Adipose tissue (tissue), 3 donors: ENCODE results near the gene KCNK15. TPM values are rescaled to one million over a fixed set of nuclear protein-coding genes. Genes with fewer than 3 reads are reported as not detected.

ENCODE experiments used
- H3K27ac ChIP-seq: one replicate; pipeline ENCODE4 v1.5.1; 2013; ENCODE audit warnings: low read depth, low read length
- whole genome bisulfite sequencing, 3 donors: extraction: QIAGEN DNeasy Blood & Tissue Kit; methylation state at CpG; one replicate each; pipeline ENCODE4 v1.1.7; 2013; 5-methylcytosine and 5-hydroxymethylcytosine counted together
- polyA plus RNA-seq, 3 donors: library from polyadenylated mRNA; stranded (reverse); fragments of 200-250 nt; gene quantifications; one replicate each; pipeline ENCODE4 v1.2.3, GENCODE V29; 2013
- donor health status: healthy with polysubstance abuse.
- donor health status: Bipolar disorder and iron deficiency.
- donor health status: healthy.

The KCNK15 gene
- polyA plus RNA-seq, 3 donors, result 0.85 to 5.3 (median 2.4) TPM

DNA sequence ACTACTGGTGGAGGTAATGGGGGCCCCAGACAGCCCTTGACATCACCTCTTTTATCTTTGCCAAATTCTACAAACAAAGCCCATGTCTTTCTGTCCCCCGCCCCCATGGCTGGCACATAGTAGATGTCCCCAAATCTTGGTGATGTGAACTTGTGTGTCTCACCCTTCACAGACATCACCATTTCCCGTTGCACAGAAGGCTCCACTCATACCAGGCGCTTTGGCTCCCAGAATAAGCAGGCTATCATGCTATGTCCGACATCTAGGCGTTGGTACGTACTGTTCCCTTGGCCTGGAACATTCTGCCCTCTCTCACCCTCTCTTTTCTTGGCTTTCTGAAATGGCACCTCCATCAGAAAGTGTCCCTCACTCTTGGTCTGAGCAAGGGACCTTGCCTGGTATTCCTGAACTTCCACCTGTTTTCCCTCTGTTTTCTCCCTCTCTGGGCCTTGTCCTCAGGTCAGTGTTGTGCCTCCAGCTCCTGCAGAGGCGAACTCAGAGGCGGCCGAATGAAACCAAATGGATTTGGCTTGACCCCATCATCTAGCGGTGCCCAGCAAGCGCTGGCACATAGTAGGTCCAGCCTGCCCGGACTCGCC, 31.5 kb upstream of the KCNK15 start:
- 48 to 57% (median 56%) methylated on average over 13 of the region's 13 CpGs for WGBS, 3 donors
- H3K27ac ChIP-seq, result no peak overlapping the region

GRCh38 chr20:44714701-44715498, 30.8 kb upstream of the KCNK15 start, which contains the start of gene CCN5:
Gene CCN5, plus strand, starts transcription at chr20:44715369. Its CDS starts 22 bp downstream, at chr20:44715391.
- 22 to 45% (median 38%) methylated on average over 17 to 28 of the region's 28 CpGs for WGBS, 3 donors
- no peak within 1 kb of the TSS for H3K27ac ChIP-seq

DNA sequence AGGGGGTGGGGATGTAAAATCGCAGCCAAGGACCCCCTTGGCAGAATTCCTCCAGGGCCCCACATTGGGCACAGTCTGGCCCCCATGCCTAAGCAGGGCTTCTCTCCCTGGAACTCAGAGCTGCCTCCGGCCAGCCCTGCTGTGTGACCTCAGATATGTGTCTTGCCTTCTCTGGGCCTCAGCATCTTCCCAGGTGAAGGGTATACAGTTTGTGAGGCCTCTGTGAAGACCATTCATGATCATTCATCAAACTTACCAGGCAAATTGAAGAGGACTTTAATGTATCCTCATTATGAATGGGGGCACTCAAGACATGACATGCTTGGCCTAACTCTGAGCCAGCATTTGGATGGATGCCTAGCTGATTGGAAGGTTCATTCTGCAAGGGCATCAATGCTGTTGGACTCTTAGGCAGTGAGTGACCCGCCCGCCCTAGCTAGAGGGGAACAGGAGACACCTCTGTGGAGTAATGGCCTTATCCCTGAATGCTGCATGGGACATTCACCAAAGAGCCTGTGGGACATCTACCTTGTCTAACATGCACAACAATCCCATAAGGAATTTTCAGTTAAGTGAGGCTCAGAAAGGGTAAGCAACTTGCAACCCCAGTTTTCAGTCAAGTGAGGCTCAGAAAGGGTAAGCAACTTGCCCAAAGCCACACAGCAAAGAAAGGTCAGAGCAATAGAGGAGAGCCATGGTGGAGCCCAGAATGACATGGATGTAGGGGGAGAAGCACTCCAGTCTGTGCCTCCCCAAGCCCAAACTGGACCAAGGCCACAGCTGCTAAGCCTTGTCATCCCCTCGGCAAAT, 30.0 kb upstream of the KCNK15 start:
- 84 to 89% (median 84%) methylated on average over 5 of the region's 5 CpGs for WGBS, 3 donors
- no peak overlapping the region for H3K27ac ChIP-seq

- no peak overlapping the region for H3K27ac ChIP-seq
- WGBS, 3 donors, result 81 to 88% (median 85%) methylated on average over 13 of the region's 13 CpGs
Measured at GRCh38 chr20:44716309-44717106, 29.2 kb upstream of the KCNK15 start.

DNA sequence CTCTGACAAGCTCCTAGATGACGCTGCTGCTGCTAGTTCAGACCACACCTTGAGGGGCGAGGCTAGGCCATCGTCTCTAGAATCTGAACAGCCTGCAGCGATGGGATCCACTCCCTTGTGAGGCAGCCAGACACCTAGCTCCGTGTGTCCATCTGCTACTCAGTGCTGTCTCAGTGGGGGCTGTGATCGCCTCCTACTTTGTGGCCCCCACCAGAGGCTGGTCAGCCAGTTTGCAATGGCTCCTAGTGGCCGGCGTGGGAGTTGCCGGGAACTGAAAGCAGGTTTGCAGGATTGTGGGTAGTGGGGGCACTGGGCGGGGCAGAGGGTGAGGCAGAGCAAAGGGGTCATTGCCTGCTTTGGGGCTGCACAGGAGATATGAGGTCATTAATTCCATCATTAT, 27.7 kb upstream of the KCNK15 start:
- no peak overlapping the region for H3K27ac ChIP-seq
- 67 to 81% (median 68%) methylated on average over 10 of the region's 10 CpGs for WGBS, 3 donors

- H3K27ac ChIP-seq, result no peak overlapping the region
- WGBS, 3 donors, result 89 to 95% (median 94%) methylated on average over 19 of the region's 19 CpGs
Measured at GRCh38 chr20:44719841-44720240, 25.8 kb upstream of the KCNK15 start.

GRCh38 chr20:44720621-44720996, 25.1 kb upstream of the KCNK15 start:
- WGBS, 3 donors, result 75 to 83% (median 82%) methylated on average over 7 of the region's 7 CpGs
- H3K27ac ChIP-seq, result no peak overlapping the region

- WGBS, 3 donors, result 43 to 70% (median 53%) methylated on average over 11 of the region's 11 CpGs
- no peak overlapping the region for H3K27ac ChIP-seq
Measured at GRCh38 chr20:44720997-44721784, 24.5 kb upstream of the KCNK15 start.

- WGBS, 3 donors, result 58 to 98% (median 97%) methylated on average over 1 of the region's 1 CpG
- no peak overlapping the region for H3K27ac ChIP-seq
Measured at GRCh38 chr20:44721785-44722054, 23.9 kb upstream of the KCNK15 start.

GRCh38 chr20:44722990-44723389, 22.7 kb upstream of the KCNK15 start:
- WGBS, 3 donors, result 79 to 89% (median 88%) methylated on average over 2 of the region's 2 CpGs
- no peak overlapping the region for H3K27ac ChIP-seq

DNA sequence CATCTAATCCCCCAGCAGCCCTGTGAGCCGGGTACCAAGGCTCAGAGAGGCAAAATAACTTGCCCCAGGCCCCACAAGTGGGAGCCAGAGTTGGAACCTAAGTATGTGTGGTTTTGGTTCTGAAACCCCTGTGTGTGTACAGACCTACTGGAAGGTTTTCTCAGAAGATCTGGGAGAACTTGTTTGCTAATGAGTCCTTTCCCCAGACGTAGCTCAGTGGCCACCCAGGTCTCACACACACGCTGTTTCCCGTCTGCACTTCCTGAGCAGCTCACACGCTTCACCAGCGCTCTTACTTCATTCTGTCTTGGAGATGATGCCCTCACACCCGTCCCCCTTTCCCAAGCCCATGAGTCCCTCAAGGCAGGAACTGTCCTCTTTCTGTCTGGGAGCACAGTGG, 22.3 kb upstream of the KCNK15 start:
- no peak overlapping the region for H3K27ac ChIP-seq
- WGBS, 3 donors, result 53 to 76% (median 55%) methylated on average over 7 of the region's 7 CpGs

DNA sequence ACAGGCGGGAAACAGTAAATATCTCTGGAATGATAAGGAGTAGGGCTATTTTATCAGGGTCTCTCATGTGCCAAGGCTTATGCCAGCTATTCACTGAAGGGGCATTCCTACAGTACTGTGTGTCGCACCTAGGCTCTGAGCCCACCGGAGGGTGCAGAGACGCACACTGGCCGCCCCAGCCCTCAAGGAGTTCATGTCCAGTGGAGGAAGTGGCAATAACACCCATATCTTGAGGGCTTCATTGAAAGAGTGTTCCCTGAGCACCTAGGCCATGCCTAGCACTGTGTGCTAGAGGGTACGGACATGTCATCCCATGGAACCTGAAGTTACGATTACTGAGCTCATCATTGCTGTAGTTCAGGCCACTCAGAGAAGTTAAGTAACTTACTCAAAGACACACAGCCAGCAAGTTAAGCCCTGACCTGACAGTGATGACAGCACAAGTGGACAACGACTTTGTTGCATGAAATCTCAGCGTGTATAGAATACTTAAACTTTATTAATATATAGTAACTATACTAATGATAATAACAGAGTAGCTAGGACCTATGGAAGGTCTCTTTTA, 21.8 kb upstream of the KCNK15 start:
- 90 to 95% (median 92%) methylated on average over 9 of the region's 9 CpGs for WGBS, 3 donors
- no peak overlapping the region for H3K27ac ChIP-seq

DNA sequence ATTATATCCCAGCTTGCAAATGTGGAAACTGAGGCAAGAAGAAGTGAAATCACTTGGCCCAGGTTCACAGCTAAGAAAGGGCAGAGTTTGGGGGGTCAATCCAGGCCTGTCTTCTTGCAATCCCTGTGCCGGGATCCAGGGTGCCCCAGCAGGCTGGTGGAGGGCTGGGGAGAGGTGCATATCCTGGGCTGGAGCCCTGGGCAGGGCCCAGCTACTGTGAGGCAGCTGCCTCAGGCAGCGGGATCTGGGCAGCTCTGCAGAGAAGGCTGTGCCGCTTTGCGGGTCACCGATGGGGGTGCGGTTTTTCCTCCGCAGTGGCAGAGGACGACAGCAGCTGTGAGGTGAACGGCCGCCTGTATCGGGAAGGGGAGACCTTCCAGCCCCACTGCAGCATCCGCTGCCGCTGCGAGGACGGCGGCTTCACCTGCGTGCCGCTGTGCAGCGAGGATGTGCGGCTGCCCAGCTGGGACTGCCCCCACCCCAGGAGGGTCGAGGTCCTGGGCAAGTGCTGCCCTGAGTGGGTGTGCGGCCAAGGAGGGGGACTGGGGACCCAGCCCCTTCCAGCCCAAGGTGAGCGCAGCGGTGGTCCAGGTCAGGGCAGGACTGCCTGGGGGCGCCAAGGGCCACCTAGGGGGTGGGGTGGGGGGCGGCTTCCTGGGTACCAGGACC, 21.1 kb upstream of the KCNK15 start:
- 40 to 75% (median 74%) methylated on average over 26 of the region's 26 CpGs for WGBS, 3 donors
- H3K27ac ChIP-seq, result no peak overlapping the region

GRCh38 chr20:44725837-44726236, 19.8 kb upstream of the KCNK15 start:
- WGBS, 3 donors, result 69 to 86% (median 70%) methylated on average over 5 of the region's 5 CpGs
- H3K27ac ChIP-seq, result no peak overlapping the region

DNA sequence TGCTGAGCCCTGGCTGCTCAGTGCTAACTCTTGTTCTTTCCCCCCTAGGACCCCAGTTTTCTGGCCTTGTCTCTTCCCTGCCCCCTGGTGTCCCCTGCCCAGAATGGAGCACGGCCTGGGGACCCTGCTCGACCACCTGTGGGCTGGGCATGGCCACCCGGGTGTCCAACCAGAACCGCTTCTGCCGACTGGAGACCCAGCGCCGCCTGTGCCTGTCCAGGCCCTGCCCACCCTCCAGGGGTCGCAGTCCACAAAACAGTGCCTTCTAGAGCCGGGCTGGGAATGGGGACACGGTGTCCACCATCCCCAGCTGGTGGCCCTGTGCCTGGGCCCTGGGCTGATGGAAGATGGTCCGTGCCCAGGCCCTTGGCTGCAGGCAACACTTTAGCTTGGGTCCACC, 18.6 kb upstream of the KCNK15 start:
- WGBS, 3 donors, result 82 to 94% (median 91%) methylated on average over 11 of the region's 11 CpGs
- no peak overlapping the region for H3K27ac ChIP-seq

GRCh38 chr20:44727651-44728050, 18.0 kb upstream of the KCNK15 start:
- no peak overlapping the region for H3K27ac ChIP-seq
- 74 to 94% (median 85%) methylated on average over 2 of the region's 2 CpGs for WGBS, 3 donors

DNA sequence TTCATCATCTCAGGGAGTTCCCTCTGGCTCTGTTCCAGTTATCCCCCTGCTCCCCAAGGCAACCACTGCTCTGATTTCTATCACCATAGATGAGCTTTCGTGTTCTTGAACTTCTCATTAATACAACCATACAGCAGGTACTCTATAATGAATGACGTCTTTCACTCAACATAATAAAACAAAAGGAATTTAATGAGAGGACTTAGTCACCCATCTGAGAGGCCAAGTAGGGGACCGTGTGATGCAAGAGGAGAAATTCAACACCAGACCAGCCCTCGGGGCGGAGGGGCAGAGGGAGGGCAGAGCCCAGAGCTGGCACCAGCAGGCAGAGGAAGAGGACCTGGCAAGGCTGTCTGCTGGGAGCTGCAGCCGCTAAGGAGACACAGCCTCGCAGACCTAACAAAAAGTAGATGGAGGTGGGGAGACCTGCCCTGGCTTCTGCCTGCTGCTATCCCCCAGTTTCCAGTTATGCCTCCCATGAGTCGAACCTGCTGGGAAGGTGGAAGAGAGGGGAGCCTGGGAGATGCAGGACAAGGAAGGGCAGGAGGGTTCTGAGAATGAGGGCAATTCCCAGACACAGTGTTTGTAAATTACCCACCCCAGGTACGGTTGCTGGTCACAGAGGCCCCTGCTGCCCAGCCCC, 16.7 kb upstream of the KCNK15 start:
- 22 to 30% (median 24%) methylated on average over 9 of the region's 9 CpGs for WGBS, 3 donors
- H3K27ac ChIP-seq, result no peak overlapping the region
